ENCODE data around the gene SAPCD2.

SAPCD2 gene

DNA sequence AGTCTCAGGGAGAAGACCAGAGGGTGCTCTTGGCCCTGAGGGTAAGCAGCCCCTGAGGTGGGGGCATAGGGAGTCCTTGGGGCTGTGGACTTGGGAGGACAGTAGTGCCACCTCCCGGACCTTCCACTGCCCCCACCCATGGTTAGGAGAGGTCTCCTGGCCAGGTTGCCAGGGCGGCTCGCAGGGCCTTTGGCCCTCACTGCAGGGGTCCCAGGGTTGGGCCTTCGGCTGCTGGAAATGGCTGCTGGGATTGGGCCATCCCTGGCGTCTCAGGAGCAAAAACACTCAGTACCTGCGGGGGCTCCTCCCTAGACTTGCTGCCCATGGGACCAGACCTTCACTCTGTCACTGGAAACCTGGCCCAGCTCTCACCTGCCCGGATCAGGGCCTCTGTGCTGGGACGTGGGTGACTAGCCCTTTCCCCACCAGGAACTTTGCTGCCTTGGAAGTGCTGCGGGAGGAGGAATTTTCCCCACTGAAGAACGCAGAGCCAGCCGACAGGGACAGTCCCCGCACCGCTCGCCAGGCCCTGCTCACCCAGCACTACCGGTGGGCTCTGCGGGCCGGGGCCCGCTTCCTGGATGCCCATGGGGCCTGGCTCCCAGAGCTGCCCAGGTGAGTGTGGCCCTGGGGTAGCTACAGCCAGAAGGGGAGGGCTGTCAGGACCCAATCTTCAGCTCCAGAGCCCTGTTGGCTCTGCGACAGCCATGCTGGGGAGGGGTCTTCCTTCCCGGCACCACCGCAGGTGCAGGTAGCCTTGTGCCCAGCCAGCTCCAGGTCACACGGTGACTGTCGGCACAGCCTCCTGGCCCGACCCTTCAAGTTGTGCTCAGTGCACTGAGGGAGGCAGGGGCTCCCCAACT, 10.1 kb upstream of the SAPCD2 start:
- DNase-seq = no peak

GRCh38 chr9:137079401-137079787, 9.0 kb upstream of the SAPCD2 start:
- no peak for DNase-seq

DNA sequence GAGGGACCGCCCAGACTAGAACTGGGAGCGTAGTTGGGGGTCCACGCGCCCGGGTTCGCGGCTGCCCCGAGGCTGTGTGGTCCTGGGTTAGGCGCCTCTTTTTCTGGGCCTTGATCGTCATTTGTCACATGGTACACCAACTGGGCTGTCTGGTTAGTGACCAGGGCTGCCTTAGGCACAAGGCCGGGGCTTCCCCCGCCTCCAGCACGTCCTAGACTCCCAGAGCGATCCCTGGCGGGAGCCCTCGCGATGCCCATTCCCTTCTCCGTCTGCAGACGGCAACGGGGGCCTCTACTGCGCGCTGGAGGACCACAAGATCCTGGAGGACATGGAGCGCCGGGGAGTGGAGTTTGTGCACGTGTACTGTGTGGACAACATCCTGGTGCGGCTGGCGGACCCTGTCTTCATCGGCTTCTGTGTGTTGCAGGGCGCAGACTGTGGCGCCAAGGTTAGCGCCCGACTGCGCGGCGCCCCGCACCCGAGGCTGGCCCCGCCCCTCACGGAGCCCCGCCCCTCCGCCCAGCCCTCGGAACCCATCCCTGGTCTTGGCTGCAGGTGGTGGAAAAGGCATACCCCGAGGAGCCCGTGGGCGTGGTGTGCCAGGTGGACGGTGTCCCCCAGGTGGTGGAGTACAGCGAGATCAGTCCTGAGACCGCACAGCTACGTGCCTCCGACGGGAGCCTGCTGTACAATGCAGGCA, 8.5 kb upstream of the SAPCD2 start:
- DNase-seq = no peak

DNA sequence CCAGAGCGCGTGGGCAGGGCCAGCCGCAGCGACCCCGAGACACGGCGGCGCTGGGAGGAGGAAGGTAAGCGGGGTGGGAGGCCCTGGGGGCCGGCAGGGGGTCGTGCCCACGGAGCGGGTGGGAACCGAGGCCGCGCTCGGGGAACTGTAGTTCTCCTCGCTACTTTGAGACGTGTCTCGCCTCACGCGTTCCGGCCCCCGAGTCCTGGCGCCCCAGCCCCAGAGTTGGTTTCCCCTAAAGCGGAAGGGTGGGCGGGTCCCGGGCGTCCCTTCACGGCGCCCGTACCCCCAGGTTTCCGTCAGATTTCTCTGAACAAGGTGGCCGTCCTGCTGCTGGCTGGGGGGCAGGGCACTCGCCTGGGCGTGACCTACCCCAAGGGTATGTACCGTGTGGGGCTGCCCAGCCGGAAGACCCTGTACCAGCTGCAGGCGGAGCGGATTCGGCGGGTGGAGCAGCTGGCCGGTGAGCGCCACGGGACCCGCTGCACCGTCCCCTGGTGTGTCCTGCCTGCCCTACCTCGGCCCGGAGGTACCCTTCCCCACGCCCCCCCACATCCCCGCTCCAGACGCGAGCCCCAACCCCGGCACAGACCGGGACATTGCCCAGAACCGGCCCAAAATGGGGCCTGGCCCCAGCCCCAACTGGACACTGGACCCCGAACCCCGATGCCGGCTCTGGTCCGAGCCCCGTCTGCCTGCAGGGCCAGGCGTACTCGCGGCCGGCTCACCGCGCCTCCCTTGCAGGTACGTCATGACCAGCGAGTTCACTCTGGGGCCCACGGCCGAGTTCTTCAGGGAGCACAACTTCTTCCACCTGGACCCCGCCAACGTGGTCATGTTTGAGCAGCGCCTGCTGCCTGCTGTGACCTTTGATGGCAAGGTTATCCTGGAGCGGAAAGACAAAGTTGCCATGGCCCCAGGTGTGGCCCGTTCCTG, 7.7 kb upstream of the SAPCD2 start:
- peak in 1 of 4 experiments; percentile 38 for DNase-seq

DNA sequence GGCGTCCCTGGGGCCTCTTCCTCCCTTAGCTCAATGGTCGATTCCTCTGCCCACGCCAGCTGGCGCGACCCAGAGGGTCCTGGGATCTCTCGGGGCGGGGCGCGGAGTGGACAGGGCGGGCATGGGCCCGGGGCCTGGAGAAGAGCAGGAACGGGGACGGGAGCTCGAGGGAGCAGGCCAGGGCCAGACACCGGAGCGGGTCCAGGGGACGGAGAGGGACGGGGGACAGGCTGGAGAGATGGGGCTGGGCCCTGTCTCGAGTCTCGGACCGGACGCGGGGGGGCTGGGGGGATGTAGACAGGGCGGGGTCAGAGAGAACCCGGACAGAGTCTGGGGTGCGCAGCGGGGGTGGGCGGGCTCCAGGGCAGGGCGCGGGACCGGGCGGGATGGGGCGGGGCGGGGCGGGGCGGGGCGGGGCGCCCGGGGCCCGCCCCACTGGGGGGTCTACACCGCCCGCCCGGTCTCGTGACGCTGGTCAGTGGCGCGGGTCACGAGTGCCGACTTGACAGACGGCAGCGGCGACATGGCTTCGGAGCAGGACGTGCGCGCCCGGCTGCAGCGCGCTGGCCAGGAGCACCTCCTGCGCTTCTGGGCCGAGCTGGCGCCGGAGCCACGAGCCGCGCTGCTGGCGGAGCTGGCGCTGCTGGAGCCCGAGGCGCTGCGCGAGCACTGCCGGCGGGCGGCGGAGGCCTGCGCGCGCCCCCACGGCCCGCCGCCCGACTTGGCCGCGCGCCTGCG, 6.8 kb upstream of the SAPCD2 start, which contains the start of gene UAP1L1:
Gene UAP1L1 (plus strand): TSS at position 508 of the 738 bp plus-strand sequence. CDS start 16 bp downstream, at position 524.
- peak in 1 of 4 experiments; percentile 39 for DNase-seq

DNA sequence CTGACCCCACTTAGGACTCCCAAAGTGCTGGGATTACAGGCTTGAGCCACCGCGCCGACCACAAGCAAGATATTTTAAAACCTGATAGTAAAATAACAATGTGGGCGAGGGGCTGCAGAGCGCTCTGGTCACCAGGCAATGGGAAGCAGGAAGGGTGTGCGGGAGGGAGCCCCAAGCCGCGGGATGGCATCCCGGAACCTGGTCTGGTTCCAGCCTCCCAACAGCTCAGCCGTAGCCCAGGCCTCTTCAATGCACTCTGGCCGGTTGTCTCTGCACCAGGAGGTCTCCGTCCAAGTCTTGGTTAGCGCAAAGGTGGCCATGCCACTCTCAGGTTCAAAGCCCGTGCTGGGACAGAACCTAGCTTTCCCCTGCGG, 6.3 kb upstream of the SAPCD2 start:
- DNase-seq = no peak

- DNase-seq = no peak
Observed at GRCh38 chr9:137075275-137075775, 5.0 kb upstream of the SAPCD2 start.

DNA sequence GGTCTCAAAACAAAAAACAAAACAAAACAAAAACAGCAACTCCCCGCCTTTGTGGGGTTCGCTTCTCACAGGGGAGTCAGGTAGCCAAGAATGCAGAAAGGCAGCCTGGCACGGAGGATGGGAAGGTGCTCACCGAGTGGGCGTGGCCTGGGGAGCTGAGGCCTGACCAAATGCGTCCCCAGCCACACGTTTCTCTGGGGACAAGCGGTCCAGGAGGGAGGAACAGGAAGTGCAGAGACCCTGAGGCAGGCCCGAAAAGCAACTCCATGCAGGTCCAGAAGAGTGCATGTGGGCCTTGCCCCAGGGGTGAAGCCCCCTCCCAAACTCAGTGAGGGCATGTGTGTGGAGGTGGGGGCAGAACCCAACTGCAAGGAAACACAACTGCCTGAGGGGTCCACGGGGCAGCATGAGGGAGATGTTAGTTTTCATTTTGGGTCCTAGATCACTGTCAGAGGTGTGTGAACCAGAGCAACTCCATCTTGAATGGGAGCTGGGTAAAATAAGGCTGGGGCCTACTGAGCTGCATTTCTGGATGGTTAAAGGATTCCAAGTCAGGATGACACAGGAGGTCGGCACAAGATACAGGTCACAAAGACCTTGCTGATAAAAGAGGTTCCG, 4.4 kb upstream of the SAPCD2 start:
- no peak for DNase-seq

DNA sequence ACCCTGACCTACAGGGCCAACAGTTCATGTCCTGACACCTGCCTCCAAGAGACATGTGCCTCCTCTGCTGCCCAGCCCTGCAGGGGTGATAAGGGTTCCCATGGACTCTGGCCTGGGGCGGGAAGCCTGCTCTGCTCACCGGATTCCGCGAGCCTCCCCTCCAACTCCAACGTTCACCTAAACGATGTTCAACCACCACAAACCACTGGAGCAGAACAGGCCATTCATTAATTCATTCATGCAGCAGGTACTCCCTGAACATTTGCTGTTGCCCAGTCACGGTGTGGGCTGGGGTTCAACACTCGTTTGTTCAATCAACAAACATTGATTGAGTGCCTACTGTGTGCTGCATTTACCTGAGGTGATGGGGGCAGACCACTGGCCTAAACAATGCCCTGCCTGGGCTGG, 3.6 kb upstream of the SAPCD2 start:
- DNase-seq = no peak

DNA sequence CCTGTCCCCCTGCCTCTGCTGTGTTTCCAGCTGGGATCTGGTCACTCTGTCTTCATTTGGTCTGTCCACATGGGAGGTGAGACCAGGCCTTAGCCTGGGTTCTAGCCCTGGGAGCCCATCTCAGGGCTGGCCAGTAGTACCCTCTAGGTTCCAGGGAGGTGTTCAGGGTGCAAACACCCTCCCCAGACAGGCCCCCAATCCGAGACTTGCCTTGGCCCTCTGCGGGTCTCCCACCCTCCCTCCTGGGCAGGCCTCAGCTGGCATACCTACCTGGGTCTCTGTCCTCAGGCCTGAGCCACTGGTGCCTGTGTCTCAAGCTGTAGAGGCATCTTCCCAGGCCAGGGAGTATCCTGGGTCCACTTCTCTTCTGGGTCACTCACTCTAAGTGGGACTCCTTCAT, 925 bp upstream of the SAPCD2 start:
- no peak for DNase-seq

- DNase-seq = no peak
Observed at GRCh38 chr9:137070906-137071275, 534 bp upstream of the SAPCD2 start.

DNA sequence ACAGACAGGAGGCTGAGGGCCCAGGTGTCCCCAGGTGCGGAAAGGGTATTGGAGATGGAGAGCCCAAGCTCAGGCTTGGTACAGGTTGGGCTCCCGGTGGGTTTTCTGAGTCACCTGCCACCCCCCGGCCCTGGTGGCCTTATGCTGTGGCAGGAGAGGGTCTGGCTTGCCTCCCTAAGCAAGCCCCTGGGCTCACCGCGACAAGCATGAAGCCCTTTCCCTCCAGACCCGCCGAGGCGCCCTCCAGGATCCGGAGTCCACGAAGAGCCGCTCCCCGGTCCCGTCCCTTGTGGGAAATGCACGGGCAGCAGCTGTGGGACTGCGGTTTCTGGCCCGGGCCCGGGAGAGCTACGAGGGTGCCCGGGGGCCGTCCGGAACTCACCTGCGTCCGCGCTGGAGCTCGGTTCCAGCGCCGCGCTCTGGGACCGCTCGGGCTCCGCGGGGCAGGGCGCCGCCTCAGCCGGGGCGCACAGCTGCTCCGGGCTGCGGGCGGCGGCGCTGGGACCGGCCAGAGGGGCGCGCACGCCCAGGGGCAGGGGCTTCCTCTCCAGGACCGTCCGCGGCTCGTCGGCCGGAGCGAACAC, 757 bp downstream of the SAPCD2 start:
- no peak for DNase-seq

DNA sequence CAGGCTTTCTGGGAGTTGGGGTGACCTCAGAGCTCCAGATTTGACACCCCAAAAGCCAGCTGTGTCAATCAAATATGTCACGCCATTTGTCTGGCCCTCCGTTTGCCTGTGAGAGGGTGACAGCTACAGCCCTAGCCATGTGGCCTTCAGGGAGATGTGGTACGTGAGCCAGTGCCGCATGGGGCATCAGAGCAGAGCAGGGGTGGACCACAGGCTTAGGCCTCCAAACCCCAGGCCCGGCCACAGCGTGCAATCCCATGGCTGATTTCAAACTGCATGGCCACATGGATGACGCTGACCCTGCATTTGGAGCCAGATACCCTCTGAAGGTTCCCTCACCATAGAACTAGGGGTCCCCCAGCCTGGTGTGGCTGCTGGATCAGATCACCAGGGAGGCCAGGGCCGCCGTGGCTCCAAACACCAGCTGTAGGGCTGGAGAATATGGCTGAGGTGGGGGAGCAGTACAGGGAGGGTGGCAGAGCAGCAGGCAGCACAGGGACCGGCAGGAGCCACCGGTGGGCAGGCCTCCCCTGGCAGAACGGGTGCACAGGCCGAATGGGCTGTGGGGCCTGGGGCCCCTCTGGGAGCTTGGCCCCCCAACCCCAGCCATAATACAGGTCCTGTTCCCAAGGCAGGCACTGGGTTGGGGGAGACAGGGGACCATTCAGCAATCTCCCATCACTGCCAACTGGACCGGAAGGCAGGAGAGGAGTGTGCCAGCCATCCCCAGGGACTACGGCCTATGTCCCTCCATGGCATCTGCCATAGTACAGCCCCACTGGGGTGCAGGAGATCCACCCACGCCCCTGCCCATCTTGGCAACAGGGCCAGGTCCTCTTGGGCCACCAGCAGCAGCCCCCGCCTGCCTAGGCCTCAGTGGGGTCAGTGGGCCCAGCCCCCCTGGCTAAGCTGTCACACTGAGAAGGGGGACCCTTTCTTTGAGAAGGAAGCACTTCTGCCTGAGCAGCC, 1.5 kb downstream of the SAPCD2 start:
- no peak for DNase-seq

DNA sequence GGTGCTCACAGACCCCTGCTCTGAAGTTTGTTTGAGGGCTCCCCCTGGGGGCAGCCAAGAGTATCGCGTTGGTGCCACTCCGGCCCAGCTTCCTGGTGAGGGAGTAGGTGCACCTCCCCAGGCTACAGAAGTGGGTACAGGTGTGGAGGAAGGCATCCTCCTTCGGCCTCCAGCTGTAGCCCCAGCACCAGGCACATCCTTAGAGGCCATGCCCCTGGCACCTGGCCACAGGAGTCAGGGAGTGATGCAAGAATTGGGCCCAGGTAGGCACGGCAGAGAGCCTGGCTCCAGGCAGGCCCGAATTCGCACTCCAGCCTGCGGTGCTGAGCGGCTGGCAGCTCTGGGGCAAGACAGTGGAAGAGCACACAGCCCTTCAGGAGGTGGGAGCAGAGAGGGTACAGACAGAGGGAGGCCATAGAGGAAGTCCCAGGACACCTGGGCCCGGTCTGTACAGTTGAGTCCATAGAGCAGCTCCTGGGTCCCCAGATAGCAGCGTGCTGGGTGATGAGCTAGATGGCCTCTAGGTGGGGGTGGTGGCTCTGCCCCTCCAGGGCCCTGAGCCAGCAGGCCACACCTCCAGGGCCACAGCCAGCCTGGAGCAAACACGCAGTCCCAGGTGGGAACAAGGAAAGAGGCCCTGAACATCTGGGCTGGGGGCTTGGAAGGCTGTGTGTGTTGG, 2.4 kb downstream of the SAPCD2 start:
- peak; percentile 50 to 77 (median 71) for DNase-seq

GRCh38 chr9:137066096-137066861, 4.1 kb downstream of the SAPCD2 start:
- DNase-seq = no peak

- DNase-seq = no peak
Observed at GRCh38 chr9:137065336-137065967, 4.9 kb downstream of the SAPCD2 start.

GRCh38 chr9:137064880-137065164, 5.5 kb downstream of the SAPCD2 start:
- no peak for DNase-seq
